Inferior parietal cortex (tissue), 1 donor: ENCODE measurements around the gene ATP6AP1.
"Not testable (repeated sequence)": the region's sequence is repeated elsewhere in the genome, so short reads cannot be mapped to it uniquely, and the experiment has no call there.

Source experiments
- DNase-seq: peaks from one replicate; pipeline ENCODE4 v3.0.0-alpha.2; 2016; ENCODE audit errors: extremely low spot score

Gene ATP6AP1

GRCh38 chrX:154399527-154400368, 28.7 kb upstream of the ATP6AP1 start:
- no peak for DNase-seq

GRCh38 chrX:154400369-154400817, 28.1 kb upstream of the ATP6AP1 start:
- DNase-seq = not testable (repeated sequence)

GRCh38 chrX:154401045-154401799, 27.3 kb upstream of the ATP6AP1 start:
- DNase-seq = no peak

GRCh38 chrX:154401918-154402621, 26.4 kb upstream of the ATP6AP1 start:
- no peak for DNase-seq

GRCh38 chrX:154402622-154403127, 25.8 kb upstream of the ATP6AP1 start:
- no peak for DNase-seq

- DNase-seq = no peak
Observed at GRCh38 chrX:154403192-154403591, 25.3 kb upstream of the ATP6AP1 start.

- no peak for DNase-seq
Observed at GRCh38 chrX:154403858-154404257, 24.6 kb upstream of the ATP6AP1 start.

GRCh38 chrX:154404625-154405192, 23.8 kb upstream of the ATP6AP1 start:
- no peak for DNase-seq

- no peak for DNase-seq
Observed at GRCh38 chrX:154408659-154409221, 19.7 kb upstream of the ATP6AP1 start.

GRCh38 chrX:154409222-154409871, 19.1 kb upstream of the ATP6AP1 start, which contains the start of gene DNASE1L1:
Gene DNASE1L1 (minus strand): TSS chrX:154409254. CDS start chrX:154405568, 3,686 bp downstream.
- DNase-seq = no peak

- no peak for DNase-seq
Observed at GRCh38 chrX:154411981-154412340, 16.5 kb upstream of the ATP6AP1 start.

GRCh38 chrX:154412468-154412867, 16.0 kb upstream of the ATP6AP1 start:
- no peak for DNase-seq

GRCh38 chrX:154413142-154413541, 15.3 kb upstream of the ATP6AP1 start:
- DNase-seq = no peak

GRCh38 chrX:154417157-154417556, 11.3 kb upstream of the ATP6AP1 start:
- no peak for DNase-seq

GRCh38 chrX:154419189-154419588, 9.3 kb upstream of the ATP6AP1 start:
- no peak for DNase-seq

- no peak for DNase-seq
Observed at GRCh38 chrX:154419688-154420401, 8.6 kb upstream of the ATP6AP1 start.

GRCh38 chrX:154420402-154420756, 8.1 kb upstream of the ATP6AP1 start:
- DNase-seq = no peak

GRCh38 chrX:154426916-154427770, 1.3 kb upstream of the ATP6AP1 start:
- no peak for DNase-seq

GRCh38 chrX:154429711-154430110, 1.2 kb downstream of the ATP6AP1 start:
- no peak for DNase-seq
